ENCODE measurements around the gene ADARB1. TPM values are rescaled to one million over a fixed set of nuclear protein-coding genes. Genes with fewer than 3 reads are reported as not detected.

Gene ADARB1
- total RNA-seq, 1 experiment from 2014 or later, result 14.6 TPM

- no peak for TF ChIP-seq AFF4 (CRISPR knock-in tag; IDR thresholded peaks at IDR 0.05; ENCODE audit: borderline replicate concordance)
- TF ChIP-seq NFYB (CRISPR knock-in tag; conservative IDR thresholded peaks at IDR 0.05; ENCODE audit: low read depth), result no peak
- TF ChIP-seq FOXJ3 (CRISPR knock-in tag; IDR thresholded peaks at IDR 0.05; ENCODE audit: borderline replicate concordance), result no peak
Measured at GRCh38 chr21:45088116-45088515, 13.7 kb downstream of the ADARB1 start (continued).

- Mint-ChIP-seq H3K9me3 (no peaks in the 10 kb centered on the region), H3K36me3 (no peaks in the 10 kb centered on the region), H3K4me3 (no peak overlapping the region), H3K27me3 (ENCODE audit: low read depth) (no peaks in the 10 kb centered on the region), H3K27ac (no peak overlapping the region), H3K4me1 (peaks cover 4% of the 10 kb centered on the region)
- no peak for TF ChIP-seq E2F4 (CRISPR knock-in tag; IDR thresholded peaks at IDR 0.05; ENCODE audit: borderline replicate concordance, low read depth)
- no peak for TF ChIP-seq ZNF317 (CRISPR knock-in tag; IDR thresholded peaks at IDR 0.05; ENCODE audit: borderline replicate concordance, low read depth)
- TF ChIP-seq ELF4 (CRISPR knock-in tag; IDR thresholded peaks at IDR 0.05; ENCODE audit: low read depth), result no peak
- TF ChIP-seq TCF7 (CRISPR knock-in tag; IDR thresholded peaks at IDR 0.05; ENCODE audit: low read depth), result no peak
- TF ChIP-seq CBFB (CRISPR knock-in tag; IDR thresholded peaks at IDR 0.05; ENCODE audit: low read depth), result no peak
- TF ChIP-seq CREM (CRISPR knock-in tag; IDR thresholded peaks at IDR 0.05), result no peak
- POLR2A ChIA-PET, result no interaction called here
- CTCF ChIA-PET, result interaction anchor here (0.6 to 0.9 kb wide), 3 partner anchors 11 to 139 kb away, joined by 3 to 4 read pairs (median 3); no protein-coding TSS in a partner anchor
- DNase-seq (ENCODE audit: low spot score) (no peak), ATAC-seq (no peak)
Measured at GRCh38 chr21:45088729-45089128, 14.3 kb downstream of the ADARB1 start.

- Mint-ChIP-seq H3K27me3 (ENCODE audit: low read depth) (no peaks in the 10 kb centered on the region), H3K4me1 (peaks cover 3% of the 10 kb centered on the region), H3K9me3 (no peaks in the 10 kb centered on the region), H3K36me3 (no peaks in the 10 kb centered on the region), H3K4me3 (no peak overlapping the region), H3K27ac (no peak overlapping the region)
- ChIA-PET POLR2A (no interaction called here), CTCF (no interaction called here)
- DNase-seq (ENCODE audit: low spot score) (no peak), ATAC-seq (no peak)
- TF ChIP-seq E2F5 (CRISPR knock-in tag; IDR thresholded peaks at IDR 0.05) (no peak), OVOL2 (CRISPR knock-in tag; IDR thresholded peaks at IDR 0.05; ENCODE audit: borderline replicate concordance) (no peak), JUN (CRISPR knock-in tag; IDR thresholded peaks at IDR 0.05) (no peak), AFF4 (CRISPR knock-in tag; IDR thresholded peaks at IDR 0.05; ENCODE audit: borderline replicate concordance) (no peak), PREB (CRISPR knock-in tag; IDR thresholded peaks at IDR 0.05; ENCODE audit: borderline replicate concordance) (no peak), MYBL2 (CRISPR knock-in tag; IDR thresholded peaks at IDR 0.05) (no peak), TCF7 (CRISPR knock-in tag; IDR thresholded peaks at IDR 0.05; ENCODE audit: low read depth) (no peak), ZNF396 (CRISPR knock-in tag; IDR thresholded peaks at IDR 0.05; ENCODE audit: borderline replicate concordance) (no peak), HMGA2 (CRISPR knock-in tag; IDR thresholded peaks at IDR 0.05) (no peak), ESRRA (CRISPR knock-in tag; IDR thresholded peaks at IDR 0.05; ENCODE audit: borderline replicate concordance) (no peak), E2F1 (CRISPR knock-in tag; IDR thresholded peaks at IDR 0.05) (no peak), ATF2 (CRISPR knock-in tag; IDR thresholded peaks at IDR 0.05; ENCODE audit: borderline replicate concordance, low read depth) (no peak), ELF4 (CRISPR knock-in tag; IDR thresholded peaks at IDR 0.05; ENCODE audit: low read depth) (no peak)
Measured at GRCh38 chr21:45089964-45090363, 15.6 kb downstream of the ADARB1 start.

Data from WTC11 (cell line).